ENCODE measurements around the gene LBP. TPM values are rescaled to one million over a fixed set of nuclear protein-coding genes. Genes with fewer than 3 reads are reported as not detected.

LBP gene
- total and polyA plus RNA-seq, 2 donors (not counting 3 experiments of a cell fraction or from before 2014, with no cell fraction given) = 0.03 TPM; not detected in 1

DNA sequence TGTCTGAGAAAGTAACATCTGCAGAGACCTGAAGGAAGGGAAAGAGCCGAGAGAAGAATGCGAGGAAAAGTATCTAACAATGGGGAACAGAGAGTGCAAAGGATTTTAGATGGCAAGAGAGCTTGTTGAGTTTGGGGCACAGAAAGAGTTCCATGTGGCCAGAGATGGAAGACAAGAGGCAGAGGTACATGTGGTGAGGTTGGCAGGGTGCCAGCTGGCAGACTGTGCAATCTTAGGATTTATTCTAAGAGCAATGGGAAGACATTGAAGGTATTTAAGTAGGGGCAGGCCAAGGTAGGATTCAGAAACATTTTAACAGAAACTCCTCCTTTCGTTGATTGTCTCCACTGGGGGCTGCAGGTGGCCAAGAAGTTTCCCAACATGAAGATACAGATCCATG, 20.4 kb upstream of the LBP start:
- CTCF ChIA-PET = interaction anchor here (3.2 to 3.9 kb wide), 2 partner anchors 83 to 96 kb away, joined by 17 to 18 read pairs; no protein-coding TSS in a partner anchor
- Histone ChIP-seq H2AFZ (ENCODE audit: low read depth, low read length) (no peak overlapping the region), H3K27ac (ENCODE audit: insufficient read depth, low read depth, low read length) (no peak overlapping the region), H3K9me1 (replicated peaks; ENCODE audit: control insufficient read depth, extremely low read depth, insufficient read depth, low read length) (no peaks in the 10 kb centered on the region), H3K36me3 (ENCODE audit: control insufficient read depth in 2 of 2, extremely low read depth in 1 of 2, insufficient read depth in 2 of 2, low read length in 2 of 2) (no peaks in the 10 kb centered on the region), H3K4me3 (replicated peaks in 1 of 3; ENCODE audit: insufficient read depth in 1 of 3, low read depth in 1 of 3, low read length in 3 of 3) (no peak overlapping the region), H3K4me1 (ENCODE audit: control insufficient read depth, extremely low read depth, insufficient read depth, low read length) (no peaks in the 10 kb centered on the region), H3K79me2 (ENCODE audit: control insufficient read depth, insufficient read depth, low read length) (no peaks in the 10 kb centered on the region), H3K27me3 (ENCODE audit: control insufficient read depth in 2 of 2, insufficient read depth in 2 of 2, low read length in 2 of 2) (peaks cover 0 to 3% of the 10 kb centered on the region in 2 experiments), H3K9ac (replicated peaks; ENCODE audit: extremely low read depth, insufficient read depth, low read length) (no peak overlapping the region), H4K20me1 (replicated peaks; ENCODE audit: control insufficient read depth, extremely low read depth, insufficient read depth, low read length) (no peaks in the 10 kb centered on the region), H3K4me2 (ENCODE audit: insufficient read depth, low read length) (no peak overlapping the region), H3K9me3 (replicated peaks; ENCODE audit: control insufficient read depth, insufficient read depth, low read length) (no peaks in the 10 kb centered on the region)
- intact Hi-C loops (cut with micrococcal nuclease) (loop anchor here (10.0 kb wide), 1 partner anchor 271 kb away; no protein-coding TSS in a partner anchor), dilution Hi-C loops (cut with MboI; ENCODE audit: extremely low pct_ligation_motif_present, low sequenced_read_pairs) (no loop called here)
- DNase-seq (ENCODE audit: low read depth, low spot score) (no peak), FAIRE-seq (no peak)
- POLR2A ChIA-PET = no interaction called here
- TF ChIP-seq GATA2 (IDR thresholded peaks at IDR 0.05; ENCODE audit: insufficient read depth, insufficient read length, low read depth, low read length) (no peak), POLR2AphosphoS5 (IDR thresholded peaks at IDR 0.05; ENCODE audit: insufficient read depth, low read depth, low read length) (no peak), JUN (IDR thresholded peaks at IDR 0.05; ENCODE audit: borderline replicate concordance, insufficient read depth, insufficient read length, low read depth) (no peak), MYC (IDR thresholded peaks at IDR 0.05; ENCODE audit: low read depth, low read length) (no peak), EZH2 (IDR thresholded peaks at IDR 0.05; ENCODE audit: borderline replicate concordance, low read depth, low read length, severe bottlenecking) (no peak), FOS (IDR thresholded peaks at IDR 0.05; ENCODE audit: borderline replicate concordance, insufficient read depth, low read length) (no peak), POLR2A (IDR thresholded peaks at IDR 0.05; ENCODE audit: low read depth, low read length) (no peak)
- TF ChIP-seq, protein P1, sequence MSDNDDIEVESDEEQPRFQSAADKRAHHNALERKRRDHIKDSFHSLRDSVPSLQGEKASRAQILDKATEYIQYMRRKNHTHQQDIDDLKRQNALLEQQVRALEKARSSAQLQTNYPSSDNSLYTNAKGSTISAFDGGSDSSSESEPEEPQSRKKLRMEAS (IDR thresholded peaks at IDR 0.05; ENCODE audit: insufficient read depth, insufficient read length) = no peak
- TF ChIP-seq, protein P2, sequence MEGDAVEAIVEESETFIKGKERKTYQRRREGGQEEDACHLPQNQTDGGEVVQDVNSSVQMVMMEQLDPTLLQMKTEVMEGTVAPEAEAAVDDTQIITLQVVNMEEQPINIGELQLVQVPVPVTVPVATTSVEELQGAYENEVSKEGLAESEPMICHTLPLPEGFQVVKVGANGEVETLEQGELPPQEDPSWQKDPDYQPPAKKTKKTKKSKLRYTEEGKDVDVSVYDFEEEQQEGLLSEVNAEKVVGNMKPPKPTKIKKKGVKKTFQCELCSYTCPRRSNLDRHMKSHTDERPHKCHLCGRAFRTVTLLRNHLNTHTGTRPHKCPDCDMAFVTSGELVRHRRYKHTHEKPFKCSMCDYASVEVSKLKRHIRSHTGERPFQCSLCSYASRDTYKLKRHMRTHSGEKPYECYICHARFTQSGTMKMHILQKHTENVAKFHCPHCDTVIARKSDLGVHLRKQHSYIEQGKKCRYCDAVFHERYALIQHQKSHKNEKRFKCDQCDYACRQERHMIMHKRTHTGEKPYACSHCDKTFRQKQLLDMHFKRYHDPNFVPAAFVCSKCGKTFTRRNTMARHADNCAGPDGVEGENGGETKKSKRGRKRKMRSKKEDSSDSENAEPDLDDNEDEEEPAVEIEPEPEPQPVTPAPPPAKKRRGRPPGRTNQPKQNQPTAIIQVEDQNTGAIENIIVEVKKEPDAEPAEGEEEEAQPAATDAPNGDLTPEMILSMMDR (IDR thresholded peaks at IDR 0.05; ENCODE audit: extremely low read depth in 1 of 2, insufficient read depth in 1 of 2, low read depth in 1 of 2, low read length in 2 of 2) = no peak
- no TSS peak for BruUV-seq (replicated peaks)

All from endothelial cell of umbilical vein (primary cell).